Activated T-helper 2 cell treated with anti-CD3 and anti-CD28 coated beads, Interferon-gamma antibody, Interleukin-2, Interleukin-4, amounts not matched to agents 10 μg/mL and 5 μg/mL and 100 μg/mL, durations not matched to agents 14 hours and 24 hours and 36 hours (primary cell): ENCODE measurements around the gene ITIH1. TPM values are rescaled to one million over a fixed set of nuclear protein-coding genes. Genes with fewer than 3 reads are reported as not detected.

Experiments used
- total RNA-seq: library from RNA; stranded (reverse); gene quantifications from 2 replicates; pipeline ENCODE4 v1.2.3, GENCODE V29; 2022

Gene ITIH1
- total RNA-seq, 1 donor from 2014 or later, result not detected

Other genes with a start within 250 kb of the ITIH1 start
- gene NT5DC2, start 243.7 kb upstream of the ITIH1 start, total RNA-seq, result 77.9 and 88.4 TPM in 2 replicates
- 12.5 and 16.4 TPM in 2 replicates for gene UQCC5, start 241.0 kb upstream of the ITIH1 start, total RNA-seq
- 60.4 and 66.3 TPM in 2 replicates for gene PBRM1, start 91.7 kb upstream of the ITIH1 start, total RNA-seq
- 226 and 235 TPM in 2 replicates for gene GNL3, start 91.6 kb upstream of the ITIH1 start, total RNA-seq
- 37.6 and 38.7 TPM in 2 replicates for gene GLT8D1, start 71.8 kb upstream of the ITIH1 start, total RNA-seq
- gene SPCS1, start 71.5 kb upstream of the ITIH1 start, total RNA-seq, result 124 and 125 TPM in 2 replicates
- gene NEK4, start 6.7 kb upstream of the ITIH1 start, total RNA-seq, result 26.7 and 27.6 TPM in 2 replicates
- not detected in 2 replicates for gene ITIH3, start 17.2 kb downstream of the ITIH1 start, total RNA-seq
- 3.6 and 4.8 TPM in 2 replicates for gene ITIH4, start 53.1 kb downstream of the ITIH1 start, total RNA-seq
- 1.9 and 2.6 TPM in 2 replicates for gene MUSTN1, start 57.4 kb downstream of the ITIH1 start, total RNA-seq
- gene STIMATE, start 119.9 kb downstream of the ITIH1 start, total RNA-seq, result 17.4 and 17.6 TPM in 2 replicates